Glutamatergic neuron (in vitro differentiated cells): ENCODE measurements around the gene PPIF. TPM values are rescaled to one million over a fixed set of nuclear protein-coding genes. Genes with fewer than 3 reads are reported as not detected.

Experiments
- DNase-seq: peaks from one replicate; pipeline ENCODE4 v3.0.0; 2022
- H3K27ac Mint-ChIP-seq: one replicate; pipeline ENCODE4 v1.8.0; 2020; ENCODE audit warnings: mild to moderate bottlenecking, mixed read lengths, inconsistent platforms; ENCODE audit not compliant: unreplicated experiment
- H3K27me3 Mint-ChIP-seq: one replicate; pipeline ENCODE4 v1.8.0; 2020; ENCODE audit warnings: mild to moderate bottlenecking, moderate library complexity, mixed read lengths, inconsistent platforms; ENCODE audit not compliant: unreplicated experiment
- H3K36me3 Mint-ChIP-seq: one replicate; pipeline ENCODE4 v1.8.0; 2020; ENCODE audit warnings: mild to moderate bottlenecking, mixed read lengths, inconsistent platforms; ENCODE audit not compliant: unreplicated experiment
- H3K4me1 Mint-ChIP-seq: one replicate; pipeline ENCODE4 v1.8.0; 2020; ENCODE audit warnings: mild to moderate bottlenecking, low read depth, mixed read lengths, inconsistent platforms; ENCODE audit not compliant: unreplicated experiment
- H3K4me3 Mint-ChIP-seq: one replicate; pipeline ENCODE4 v1.8.0; 2020; ENCODE audit warnings: mild to moderate bottlenecking, mixed read lengths, inconsistent platforms; ENCODE audit not compliant: unreplicated experiment
- H3K9me3 Mint-ChIP-seq: one replicate; pipeline ENCODE4 v1.8.0; 2020; ENCODE audit warnings: mild to moderate bottlenecking, moderate library complexity, mixed read lengths, inconsistent platforms; ENCODE audit not compliant: unreplicated experiment
- CTCF ChIP-seq: fragments of 200-600 bp; sonication (generic); IDR thresholded peaks from one replicate; pipeline ENCODE4 v1.5.0; 2021; ENCODE audit not compliant: partially characterized antibody, unreplicated experiment
- total RNA-seq: library from RNA; stranded (reverse); fragmentation: NEBNext Ultra II Directional; extraction: Animal tissue kit (Norgen Biotek cat#: 25700); gene quantifications from one replicate; pipeline ENCODE4 v1.2.1, GENCODE V29; 2021; ENCODE audit not compliant: unreplicated experiment

PPIF gene
- total RNA-seq, 1 donor from 2014 or later: 24.2 TPM

GRCh38 chr10:79321951-79322350, 25.3 kb upstream of the PPIF start:
- Mint-ChIP-seq H3K4me1 (peaks cover 16% of the 10 kb centered on the region), H3K9me3 (peaks cover 11% of the 10 kb centered on the region), H3K27ac (no peak overlapping the region), H3K27me3 (peaks cover 18% of the 10 kb centered on the region), H3K4me3 (no peak overlapping the region), H3K36me3 (peaks cover 10% of the 10 kb centered on the region)
- no peak for TF ChIP-seq CTCF
- no peak for DNase-seq

DNA sequence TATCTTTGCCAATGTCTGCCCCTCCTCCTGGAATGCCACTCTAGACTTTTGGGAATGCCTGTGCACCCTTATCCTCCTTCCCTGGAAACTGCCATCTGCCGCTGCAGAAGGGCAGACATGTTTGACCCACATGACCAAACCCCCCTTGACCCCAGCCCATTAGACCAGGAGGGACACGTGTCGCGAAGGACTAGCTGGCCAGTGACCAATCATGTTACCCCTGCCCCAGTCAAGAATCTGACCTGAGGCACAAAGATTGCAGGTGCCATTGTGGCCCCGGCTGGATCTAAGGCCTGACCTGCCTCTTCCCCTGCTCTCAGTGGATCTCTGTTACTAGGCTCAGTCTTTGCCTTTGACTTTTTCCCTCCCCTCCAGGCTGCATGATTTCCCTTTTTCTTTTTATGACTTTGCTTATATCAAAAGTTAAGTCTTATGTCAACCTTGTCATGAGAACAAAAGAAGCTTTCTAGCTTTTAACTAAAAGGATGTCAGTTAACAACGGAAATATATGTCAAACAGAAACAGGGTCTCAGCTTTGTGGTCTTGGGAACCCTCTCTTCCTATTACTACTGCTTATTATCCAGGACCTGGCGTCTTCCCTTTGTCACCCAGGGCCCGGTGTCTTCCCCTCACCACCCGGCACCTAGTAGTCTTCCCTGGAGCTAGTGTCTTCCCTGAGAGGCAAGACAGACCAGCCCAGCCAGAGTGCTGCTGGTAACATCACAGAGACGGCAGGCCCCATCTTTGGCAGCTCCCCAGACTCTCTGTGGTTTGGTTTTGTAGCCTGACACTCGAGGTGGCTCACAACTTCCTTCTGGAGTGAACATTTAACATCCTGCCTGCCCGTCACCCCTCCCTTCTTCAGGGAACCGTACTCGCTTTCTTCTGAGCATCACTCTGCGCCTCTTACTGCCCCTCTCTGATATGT, 24.4 kb upstream of the PPIF start:
- DNase-seq: no peak
- H3K9me3 Mint-ChIP-seq: peaks cover 5% of the 10 kb centered on the region
- TF ChIP-seq CTCF: no peak
- peaks cover 8% of the 10 kb centered on the region for H3K4me1 Mint-ChIP-seq
- H3K27me3 Mint-ChIP-seq: peaks cover 18% of the 10 kb centered on the region
- no peak overlapping the region for H3K4me3 Mint-ChIP-seq
- H3K36me3 Mint-ChIP-seq: peaks cover 10% of the 10 kb centered on the region
- H3K27ac Mint-ChIP-seq: no peak overlapping the region

DNA sequence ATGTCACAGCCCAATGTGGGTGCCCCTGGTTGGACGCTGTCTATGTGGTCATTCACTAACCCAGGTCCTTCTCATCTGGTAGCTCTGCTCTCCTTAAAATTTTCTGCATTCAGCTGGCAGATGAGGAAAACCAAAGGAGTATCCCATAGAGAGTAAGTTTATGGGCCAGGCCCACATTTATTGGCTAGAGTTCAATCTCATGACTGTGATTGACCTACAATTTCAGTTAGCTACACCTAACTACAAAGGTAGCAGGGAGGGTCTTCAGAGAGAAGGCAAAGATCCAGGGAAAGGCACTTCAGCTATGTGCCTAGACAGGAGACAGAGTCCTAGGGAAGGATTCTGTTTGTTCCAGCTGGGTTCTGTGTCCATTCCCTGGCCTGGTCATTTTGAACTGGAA, 23.7 kb upstream of the PPIF start:
- H3K9me3 Mint-ChIP-seq: peaks cover 5% of the 10 kb centered on the region
- peaks cover 8% of the 10 kb centered on the region for H3K4me1 Mint-ChIP-seq
- peaks cover 9% of the 10 kb centered on the region for H3K36me3 Mint-ChIP-seq
- no peak for DNase-seq
- peaks cover 11% of the 10 kb centered on the region for H3K27me3 Mint-ChIP-seq
- no peak for TF ChIP-seq CTCF
- no peak overlapping the region for H3K27ac Mint-ChIP-seq
- H3K4me3 Mint-ChIP-seq: no peak overlapping the region

DNA sequence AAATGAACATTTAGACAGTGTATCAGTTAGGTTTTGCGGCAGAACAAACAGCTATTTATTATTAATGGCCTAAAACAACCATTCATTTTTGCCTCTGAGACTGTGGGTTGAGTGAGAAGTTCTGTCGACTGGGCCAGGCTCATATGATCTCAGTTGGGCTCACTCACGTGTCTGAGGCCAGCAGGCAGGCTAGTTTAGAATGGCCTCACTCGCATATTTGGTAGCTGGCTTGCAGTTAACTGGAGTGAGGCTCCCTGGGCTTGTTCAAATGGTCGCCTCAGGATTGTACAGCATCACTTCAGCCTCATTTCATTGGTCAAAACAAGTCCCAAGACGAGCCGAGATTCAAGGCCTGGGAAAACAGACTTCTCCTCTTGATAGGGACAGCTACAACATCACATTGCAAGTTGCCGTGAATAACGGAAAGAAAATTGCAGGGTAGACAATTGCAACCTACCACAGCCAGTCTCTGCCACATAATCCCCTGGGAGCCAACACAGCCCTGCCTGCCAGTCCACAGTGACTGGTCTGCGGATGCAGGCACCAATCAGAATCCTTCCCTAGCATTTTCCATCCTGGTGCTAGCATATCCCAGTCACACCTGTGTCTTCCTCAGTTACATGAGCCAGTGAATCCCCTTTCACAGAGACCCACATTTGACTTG, 23.1 kb upstream of the PPIF start:
- H3K4me1 Mint-ChIP-seq: peaks cover 8% of the 10 kb centered on the region
- no peak overlapping the region for H3K4me3 Mint-ChIP-seq

More for the DNA sequence above, 23.1 kb upstream of the PPIF start:
- no peak for TF ChIP-seq CTCF
- no peak for DNase-seq
- Mint-ChIP-seq H3K27me3 (peaks cover 5% of the 10 kb centered on the region), H3K27ac (no peak overlapping the region), H3K36me3 (peaks cover 4% of the 10 kb centered on the region), H3K9me3 (peaks cover 5% of the 10 kb centered on the region)
